Keratinocyte (primary cell): ENCODE results near the gene SEC16A. TPM values are rescaled to one million over a fixed set of nuclear protein-coding genes. Genes with fewer than 3 reads are reported as not detected.

Experiments used
- DNase-seq: peaks from one replicate; pipeline ENCODE4 v3.0.0-alpha.2; 2011; ENCODE audit warnings: low read depth, missing footprints, low spot score
- FAIRE-seq: peaks from 2 replicates; lab custom pipeline; 2011; peaks lifted over from hg19 to GRCh38; lab: Jason Lieb, UNC
- H2AFZ ChIP-seq: 2 replicates; pipeline ENCODE4 v1.6.0; 2012; ENCODE audit warnings: low read length, control low read depth, inconsistent platforms; ENCODE audit not compliant: control insufficient read depth
- H3K27ac ChIP-seq: 2 replicates; pipeline ENCODE4 v1.5.1; 2011; ENCODE audit warnings: low read length; ENCODE audit not compliant: control insufficient read depth, insufficient read depth
- H3K27me3 ChIP-seq: 3 replicates; pipeline ENCODE4 v1.6.0; 2011; ENCODE audit warnings: low read length; ENCODE audit not compliant: control insufficient read depth, insufficient read depth; ENCODE audit errors: extremely low read depth
- H3K36me3 ChIP-seq, 2 experiments: 2 replicates in 1 of 2; 3 replicates in 1 of 2; pipeline ENCODE4 v1.5.1; 2011; ENCODE audit warnings: low read length in 2 of 2, mild to moderate bottlenecking in 1 of 2; ENCODE audit not compliant: control insufficient read depth in 2 of 2, insufficient read depth in 2 of 2; ENCODE audit errors: extremely low read depth in 1 of 2
- H3K4me1 ChIP-seq: 3 replicates; pipeline ENCODE4 v1.5.1; 2011; ENCODE audit warnings: low read length; ENCODE audit not compliant: control insufficient read depth, insufficient read depth; ENCODE audit errors: extremely low read depth
- H3K4me2 ChIP-seq: 3 replicates; pipeline ENCODE4 v1.6.0; 2011; ENCODE audit warnings: low read depth, low read length; ENCODE audit not compliant: control insufficient read depth, insufficient read depth; ENCODE audit errors: extremely low read depth
- H3K4me3 ChIP-seq, 3 experiments: fragments of 200-600 bp in 1 of 3; sonication (generic) in 1 of 3; 2 replicates in 2 of 3; 3 replicates in 1 of 3; pipeline ENCODE4 v1.5.1; 2011 to 2016; ENCODE audit warnings: low read length in 3 of 3, mild to moderate bottlenecking in 3 of 3, control low read depth in 2 of 3, inconsistent platforms in 1 of 3, low read depth in 1 of 3, mixed read lengths in 1 of 3, mixed run types in 1 of 3, moderate library complexity in 1 of 3; ENCODE audit not compliant: control insufficient read depth in 2 of 3, insufficient read depth in 2 of 3; ENCODE audit errors: extremely low read depth in 1 of 3
- H3K79me2 ChIP-seq: 2 replicates; pipeline ENCODE4 v1.6.0; 2012; ENCODE audit warnings: low read length; ENCODE audit not compliant: control insufficient read depth, insufficient read depth
- H3K9ac ChIP-seq: 3 replicates; pipeline ENCODE4 v1.6.0; 2011; ENCODE audit warnings: low read length; ENCODE audit not compliant: control insufficient read depth, insufficient read depth; ENCODE audit errors: extremely low read depth
- H3K9me1 ChIP-seq: 3 replicates; pipeline ENCODE4 v1.6.0; 2011; ENCODE audit warnings: low read length; ENCODE audit not compliant: control insufficient read depth, insufficient read depth; ENCODE audit errors: extremely low read depth
- H3K9me3 ChIP-seq: 2 replicates; pipeline ENCODE4 v1.5.1; 2012; ENCODE audit warnings: low read depth, low read length; ENCODE audit not compliant: control insufficient read depth
- H4K20me1 ChIP-seq: 3 replicates; pipeline ENCODE4 v1.6.0; 2011; ENCODE audit warnings: low read length; ENCODE audit not compliant: control insufficient read depth, insufficient read depth; ENCODE audit errors: extremely low read depth
- CTCF ChIP-seq, 3 experiments: IDR thresholded peaks in 1 of 3; conservative IDR thresholded peaks in 1 of 3; optimal IDR thresholded peaks in 1 of 3; 2 replicates in 2 of 3; 3 replicates in 1 of 3; pipeline versions ENCODE3 to v1.5.1; 2011; ENCODE audit warnings: low read length in 3 of 3, mild to moderate bottlenecking in 3 of 3, moderate library complexity in 2 of 3, control low read depth in 1 of 3, inconsistent platforms in 1 of 3; ENCODE audit not compliant: insufficient read depth in 2 of 3; ENCODE audit errors: extremely low read depth in 1 of 3
- EZH2 ChIP-seq: IDR thresholded peaks from one replicate; pipeline ENCODE4 v1.6.1; 2012; ENCODE audit warnings: inconsistent platforms, mild to moderate bottlenecking, low read length, moderate library complexity
- dilution Hi-C: fragments of 300-500 bp; cut with MboI; formaldehyde crosslinking; loops from one replicate; pipeline ENCODE4 v1.7.0; 2020; ENCODE audit warnings: low sequenced_read_pairs; ENCODE audit not compliant: extremely low pct_ligation_motif_present
- polyA plus RNA-seq, 5 experiments: library from polyadenylated mRNA; depleted of rRNA in 3 of 5; stranded (reverse) in 3 of 5; stranded (forward) in 1 of 5; unstranded in 1 of 5; fragments of >200 nt; gene quantifications; 1 replicate in 1 of 5; 2 replicates in 3 of 5; 3 replicates in 1 of 5; pipeline versions ENCODE4 v1.2.1 to v1.2.3, GENCODE V29; 2011 to 2012; ENCODE audit warnings: missing spikeins in 2 of 5, low read depth in 1 of 5, low replicate concordance in 1 of 5

The SEC16A gene
- polyA plus RNA-seq, 1 donor (not counting 4 experiments of a cell fraction or from before 2014, with no cell fraction given), result 15.8 TPM

- Histone ChIP-seq H4K20me1 (no peaks in the 10 kb centered on the region), H3K9me1 (no peaks in the 10 kb centered on the region), H3K4me1 (no peaks in the 10 kb centered on the region), H3K79me2 (no peaks in the 10 kb centered on the region), H3K9me3 (no peaks in the 10 kb centered on the region), H3K27me3 (no peaks in the 10 kb centered on the region), H2AFZ (no peak overlapping the region), H3K27ac (no peak overlapping the region), H3K4me2 (no peak overlapping the region), H3K9ac (no peak overlapping the region), H3K36me3 (peaks cover 26 to 36% of the 10 kb centered on the region in 2 experiments), H3K4me3 (no peak overlapping the region)
- DNase-seq (no peak), FAIRE-seq (no peak)
- TF ChIP-seq EZH2 (no peak), CTCF (optimal IDR thresholded peaks at IDR 0.05 in 1 of 3, IDR thresholded peaks at IDR 0.05 in 1 of 3, conservative IDR thresholded peaks at IDR 0.05 in 1 of 3; ENCODE audit: extremely low read depth in 1 of 3, insufficient read depth in 2 of 3, low read length in 3 of 3) (no peak)
- dilution Hi-C loops, result no loop called here
These were observed 60.0 kb downstream of the SEC16A start for GRCh38 chr9:136422876-136423275.

GRCh38 chr9:136421791-136422190 lies 61.0 kb downstream of the SEC16A start:
- TF ChIP-seq EZH2 (no peak), CTCF (optimal IDR thresholded peaks at IDR 0.05 in 1 of 3, IDR thresholded peaks at IDR 0.05 in 1 of 3, conservative IDR thresholded peaks at IDR 0.05 in 1 of 3; ENCODE audit: extremely low read depth in 1 of 3, insufficient read depth in 2 of 3, low read length in 3 of 3) (no peak)
- no peaks in the 10 kb centered on the region for H3K4me1 ChIP-seq
- no peak for DNase-seq
- no peak for FAIRE-seq
- H3K9me3 ChIP-seq, result no peaks in the 10 kb centered on the region
- H3K4me2 ChIP-seq, result no peak overlapping the region
- no peak overlapping the region for H3K27ac ChIP-seq
- peaks cover 29 to 46% of the 10 kb centered on the region in 2 experiments for H3K36me3 ChIP-seq
- no peak overlapping the region for H2AFZ ChIP-seq
- no peaks in the 10 kb centered on the region for H3K27me3 ChIP-seq
- H3K79me2 ChIP-seq, result no peaks in the 10 kb centered on the region
- H4K20me1 ChIP-seq, result no peaks in the 10 kb centered on the region
- no peak overlapping the region for H3K4me3 ChIP-seq
- dilution Hi-C loops, result no loop called here
- no peaks in the 10 kb centered on the region for H3K9me1 ChIP-seq
- no peak overlapping the region for H3K9ac ChIP-seq
